Measurements from ENCODE around the gene ARL8B. TPM values are rescaled to one million over a fixed set of nuclear protein-coding genes. Genes with fewer than 3 reads are reported as not detected.

The ARL8B gene
- polyA plus RNA-seq, 1 donor = 39.9 TPM

DNA sequence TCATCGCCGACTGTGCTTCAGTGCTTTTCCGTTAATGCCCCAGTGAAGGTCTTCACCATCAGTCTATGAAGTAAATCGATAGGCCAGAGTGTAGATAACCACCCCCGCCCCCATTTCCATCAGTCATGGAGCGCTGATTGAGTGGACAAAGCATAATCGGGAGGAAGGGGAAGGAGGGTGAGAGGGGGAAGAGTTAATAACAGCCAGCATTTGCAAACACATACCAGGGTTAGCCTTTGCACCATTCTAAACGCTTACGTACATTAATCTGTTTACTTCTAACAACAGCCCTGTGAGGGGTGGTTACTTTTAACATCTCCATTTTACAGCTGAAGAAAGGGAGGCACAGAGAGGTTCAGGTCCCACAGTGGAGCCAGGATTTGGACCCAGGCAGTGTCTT is 92.3 kb downstream of the ARL8B start:
- no peak for DNase-seq

GRCh38 chr3:5217824-5218595 is 95.9 kb downstream of the ARL8B start:
- no peak for DNase-seq

DNA sequence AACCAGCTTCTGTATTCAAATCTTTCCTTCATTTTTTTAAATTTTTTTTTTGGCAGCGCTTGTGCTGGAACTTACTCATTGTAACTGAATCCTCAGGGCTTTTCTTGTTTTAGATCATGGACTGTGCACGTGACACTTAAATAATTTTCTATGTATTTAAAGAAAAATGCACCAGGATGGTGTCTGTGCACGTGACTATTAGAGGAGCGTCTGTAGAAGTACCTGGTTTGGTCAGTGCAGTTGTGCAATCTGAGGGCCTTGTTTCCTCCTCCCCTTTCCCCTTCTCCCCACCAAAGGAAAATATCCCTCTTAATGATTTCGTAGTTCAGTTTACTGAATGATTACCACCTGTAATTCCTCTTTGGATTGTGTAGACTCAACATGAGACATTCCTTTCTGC is 96.7 kb downstream of the ARL8B start:
- no peak for DNase-seq

DNA sequence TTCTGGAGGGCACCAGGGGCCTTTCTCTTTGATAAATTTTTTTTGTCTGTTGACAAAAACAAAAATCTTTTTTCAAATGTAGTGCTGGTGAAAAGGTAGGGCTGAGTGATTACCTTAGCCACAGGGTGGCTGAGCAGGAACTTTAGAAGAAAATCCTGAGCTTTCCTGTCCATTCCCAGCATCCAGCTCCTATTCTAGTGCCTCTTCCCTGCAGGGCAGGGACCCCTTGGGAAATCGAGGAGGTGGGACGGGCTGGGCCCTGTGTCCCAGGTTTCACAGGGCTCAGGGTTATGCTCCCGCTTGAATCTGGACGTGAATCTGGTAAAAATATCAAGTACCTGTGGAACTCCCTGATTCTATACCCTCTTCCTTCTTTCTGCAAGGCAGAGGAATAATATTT is 97.1 kb downstream of the ARL8B start:
- no peak for DNase-seq

DNA sequence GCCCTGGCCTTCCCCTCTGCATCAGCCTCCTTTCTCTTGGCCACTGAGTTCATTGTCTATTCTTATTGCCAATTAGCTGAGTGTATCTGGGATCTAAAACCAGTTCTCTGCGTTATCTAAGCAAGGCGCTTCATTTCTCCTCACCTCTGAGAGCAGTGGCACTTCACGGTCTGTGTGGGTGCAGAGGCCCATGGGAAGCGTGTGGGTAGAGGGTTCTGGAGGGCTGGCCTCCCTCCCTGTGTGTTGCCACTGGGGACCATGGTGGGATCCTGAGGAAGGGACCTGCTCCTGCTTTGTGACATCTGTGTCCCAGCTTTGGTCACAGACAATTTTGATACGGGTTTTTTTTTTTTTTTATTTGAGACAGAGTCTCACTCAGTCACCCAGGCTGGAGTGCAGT is 98.1 kb downstream of the ARL8B start:
- DNase-seq = no peak

GRCh38 chr3:5220667-5221431 is 98.8 kb downstream of the ARL8B start:
- DNase-seq = no peak

- DNase-seq = no peak
These were observed 99.6 kb downstream of the ARL8B start for GRCh38 chr3:5221701-5222100.

DNA sequence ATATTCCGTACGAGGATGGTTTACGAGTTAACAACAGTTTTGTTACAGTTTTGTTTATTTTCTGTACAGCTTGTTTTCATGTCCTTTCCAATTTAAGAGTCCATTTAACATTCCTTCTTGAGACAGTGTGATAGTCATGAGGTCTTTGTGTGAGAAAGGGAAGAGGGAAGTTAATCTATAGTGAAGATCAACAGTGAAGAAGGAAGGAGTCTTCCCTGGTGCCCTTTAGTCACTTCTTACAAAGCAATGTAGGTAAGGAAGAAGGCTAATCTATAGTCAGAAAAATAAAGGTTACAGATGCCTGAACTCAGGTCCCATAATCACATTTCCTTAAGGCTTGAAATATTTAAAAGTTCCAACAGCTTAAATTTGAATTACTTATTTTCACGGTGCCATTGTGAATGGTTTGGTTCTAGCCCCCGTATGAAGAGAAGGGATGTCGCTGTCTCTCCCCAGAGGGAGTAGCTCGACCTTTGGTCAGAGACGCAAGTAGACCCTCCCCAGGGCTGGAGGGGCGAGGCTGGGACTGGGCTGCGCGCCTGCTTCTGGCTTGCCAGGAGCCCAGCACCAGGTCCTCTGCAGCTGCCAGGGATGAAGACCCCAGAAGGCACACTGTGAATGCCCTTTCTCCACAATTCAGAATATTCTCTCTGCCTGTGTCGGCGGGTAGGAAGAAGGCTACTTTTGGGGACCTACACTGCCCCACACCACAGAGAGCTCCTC is 100.4 kb downstream of the ARL8B start:
- DNase-seq = no peak

GRCh38 chr3:5226783-5227182 is 104.7 kb downstream of the ARL8B start:
- DNase-seq = no peak

DNA sequence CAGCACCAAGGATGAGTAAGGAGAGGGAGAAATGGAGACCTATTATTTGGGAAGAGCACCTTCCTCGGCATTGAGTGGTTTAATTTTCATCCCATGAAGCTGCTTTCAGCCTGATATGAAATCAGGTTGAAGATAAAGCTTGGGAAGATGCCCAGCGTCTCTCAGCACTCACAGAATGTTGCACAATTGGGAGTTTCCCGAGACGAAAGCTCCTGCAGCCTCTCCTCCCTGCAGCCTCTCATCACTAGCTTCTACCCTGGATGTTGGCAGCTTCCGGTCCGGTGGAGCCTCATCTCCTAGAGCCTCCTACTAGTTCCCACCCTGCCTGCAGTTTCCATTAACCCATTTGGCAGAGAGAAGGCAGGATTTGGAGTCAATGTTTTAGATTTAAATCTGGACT is 105.7 kb downstream of the ARL8B start:
- DNase-seq = no peak

DNA sequence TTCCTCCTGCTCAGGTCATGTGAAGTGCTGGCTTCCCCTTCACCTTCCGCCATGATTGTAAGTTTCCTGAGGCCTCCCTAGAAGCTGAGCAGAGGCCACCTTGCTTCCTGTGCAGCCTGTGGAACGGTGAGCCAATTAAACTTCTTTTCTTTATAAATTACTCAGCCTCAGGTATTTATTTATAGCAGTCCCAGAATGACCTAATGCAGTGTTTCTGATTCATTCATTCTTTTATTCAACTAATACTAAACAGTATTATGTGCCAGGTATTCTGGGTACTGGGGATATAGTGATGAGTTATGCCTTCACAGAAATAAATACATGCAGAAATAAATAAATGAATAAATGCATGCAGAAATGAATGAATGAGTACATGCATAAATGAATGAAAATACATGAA is 107.3 kb downstream of the ARL8B start:
- no peak for DNase-seq

Other genes with a start within 250 kb of the ARL8B start
- gene BHLHE40, start 142.9 kb upstream of the ARL8B start, polyA plus RNA-seq (ENCODE audit: insufficient read length) = 29.5 TPM
- 11.9 TPM for gene EDEM1, start 65.4 kb downstream of the ARL8B start, polyA plus RNA-seq (ENCODE audit: insufficient read length)